Stimulated activated CD4-positive, alpha-beta T cell treated with anti-CD3 and anti-CD28 coated beads, Interleukin-2, amount 100 ng/mL, for 48 hours (primary cell): ENCODE measurements around the gene AEBP2.

ENCODE experiments used
- DNase-seq, 2 donors: peaks; one replicate each; pipeline ENCODE4 v3.0.0-alpha.2; 2020

The AEBP2 gene

DNA sequence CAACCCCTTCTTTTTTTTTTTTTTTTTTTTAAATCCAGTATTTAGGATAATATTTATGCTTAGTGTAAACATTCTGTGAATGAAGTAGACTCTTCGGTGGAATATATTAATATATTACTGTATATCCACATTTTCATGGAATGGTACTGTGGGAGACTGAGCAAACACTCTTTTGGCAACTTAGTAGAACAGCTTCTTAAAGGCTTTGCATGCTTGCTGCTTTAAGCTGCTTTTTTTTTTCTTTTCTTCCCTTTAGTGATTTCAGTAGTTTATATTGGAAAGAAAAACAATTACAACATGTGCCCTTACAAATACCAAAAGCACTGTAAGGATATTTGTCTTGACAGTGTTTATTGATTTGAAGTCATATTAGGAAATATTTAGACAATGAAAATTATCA is 78.9 kb downstream of the AEBP2 start:
- no peak for DNase-seq

DNA sequence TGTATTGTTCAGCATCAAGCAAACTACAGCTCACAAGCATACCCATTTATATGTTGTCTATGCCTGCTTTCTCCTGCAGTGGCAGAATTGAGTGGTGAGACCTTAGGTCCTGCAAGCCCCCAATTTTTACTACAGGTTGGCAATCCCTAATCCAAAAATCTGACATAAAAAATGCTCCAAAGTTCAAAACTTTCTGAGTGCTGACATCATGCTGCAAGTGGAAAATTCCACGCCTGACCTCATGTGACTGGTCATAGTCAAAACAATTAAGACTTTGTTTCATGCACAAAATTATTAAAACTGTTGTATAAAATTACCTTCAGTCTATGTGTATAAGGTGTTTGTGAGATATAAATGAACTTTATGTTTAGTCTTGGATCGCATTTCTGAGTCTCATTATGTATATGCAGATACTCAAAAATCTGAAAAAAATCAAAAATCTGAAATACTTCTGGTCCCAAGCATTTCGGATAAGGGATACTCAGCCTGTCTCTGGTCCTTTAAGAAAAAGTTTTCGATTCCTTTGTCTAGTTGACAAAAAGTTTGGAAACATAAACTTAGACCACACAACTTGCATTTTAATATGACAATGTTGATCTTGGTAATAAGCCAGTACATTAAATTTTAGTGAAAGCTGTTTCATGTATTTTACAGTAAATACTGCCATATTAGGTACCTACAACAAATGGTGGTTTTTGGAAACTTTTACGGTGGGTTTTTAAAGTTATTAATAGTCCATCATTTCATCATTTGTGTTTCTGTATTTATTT is 81.5 kb downstream of the AEBP2 start:
- DNase-seq: no peak

DNA sequence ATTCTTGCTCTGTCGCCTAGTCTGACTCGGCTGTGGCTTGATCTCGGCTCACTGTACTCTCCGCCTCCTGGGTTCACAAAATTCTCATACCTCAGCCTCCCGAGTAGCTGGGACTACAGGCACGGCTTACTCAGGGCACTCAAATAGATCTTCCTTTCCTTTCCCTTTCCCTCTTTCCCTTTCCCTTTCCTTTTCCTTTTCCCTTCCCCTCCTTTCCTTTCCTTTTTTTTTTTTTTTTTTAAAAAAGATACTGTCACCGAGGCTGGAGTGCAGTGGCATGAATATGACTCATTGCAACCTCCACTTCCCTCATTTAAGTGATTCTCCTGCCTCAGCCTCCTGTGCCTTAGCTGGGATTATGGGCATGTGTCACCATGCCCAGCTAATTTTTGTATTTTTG is 86.0 kb downstream of the AEBP2 start:
- DNase-seq: no peak

DNA sequence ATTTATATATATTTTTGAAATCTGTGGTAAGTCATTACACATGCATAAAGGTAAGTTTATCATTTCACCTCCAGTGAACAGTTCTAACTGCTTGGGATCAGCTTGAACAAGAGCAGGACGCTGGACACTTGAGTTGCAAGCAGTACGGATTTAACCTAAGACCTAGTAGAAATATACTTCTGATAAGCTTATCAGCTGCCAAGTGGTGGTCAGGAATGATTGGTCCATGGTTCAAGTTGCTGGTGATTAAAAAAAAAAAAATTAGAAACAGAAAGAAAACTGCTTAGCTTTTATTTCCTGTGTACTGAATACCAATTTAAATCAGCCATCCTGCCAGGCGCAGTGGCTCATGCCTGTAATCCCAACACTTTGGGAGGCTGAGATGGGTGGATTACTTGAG is 88.6 kb downstream of the AEBP2 start:
- DNase-seq: no peak

DNA sequence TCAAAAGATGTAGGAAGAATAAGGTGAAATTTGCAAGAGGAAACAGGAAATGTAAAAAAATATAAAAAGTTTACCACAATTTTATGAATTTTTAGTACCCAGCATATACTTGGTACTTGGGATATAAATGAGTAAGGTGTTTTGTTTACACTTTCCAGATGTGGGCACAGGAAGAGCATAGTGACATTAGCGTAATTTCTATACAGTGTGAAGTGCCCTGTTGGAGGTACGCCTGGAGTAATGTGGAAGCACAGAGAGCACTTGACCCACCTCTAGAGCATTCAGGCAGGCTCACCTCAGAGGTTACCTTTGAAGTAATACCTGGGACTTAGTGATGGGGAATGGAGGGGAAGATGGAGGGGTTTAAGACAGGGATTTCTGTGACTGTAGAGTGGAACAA is 89.5 kb downstream of the AEBP2 start:
- DNase-seq: no peak

DNA sequence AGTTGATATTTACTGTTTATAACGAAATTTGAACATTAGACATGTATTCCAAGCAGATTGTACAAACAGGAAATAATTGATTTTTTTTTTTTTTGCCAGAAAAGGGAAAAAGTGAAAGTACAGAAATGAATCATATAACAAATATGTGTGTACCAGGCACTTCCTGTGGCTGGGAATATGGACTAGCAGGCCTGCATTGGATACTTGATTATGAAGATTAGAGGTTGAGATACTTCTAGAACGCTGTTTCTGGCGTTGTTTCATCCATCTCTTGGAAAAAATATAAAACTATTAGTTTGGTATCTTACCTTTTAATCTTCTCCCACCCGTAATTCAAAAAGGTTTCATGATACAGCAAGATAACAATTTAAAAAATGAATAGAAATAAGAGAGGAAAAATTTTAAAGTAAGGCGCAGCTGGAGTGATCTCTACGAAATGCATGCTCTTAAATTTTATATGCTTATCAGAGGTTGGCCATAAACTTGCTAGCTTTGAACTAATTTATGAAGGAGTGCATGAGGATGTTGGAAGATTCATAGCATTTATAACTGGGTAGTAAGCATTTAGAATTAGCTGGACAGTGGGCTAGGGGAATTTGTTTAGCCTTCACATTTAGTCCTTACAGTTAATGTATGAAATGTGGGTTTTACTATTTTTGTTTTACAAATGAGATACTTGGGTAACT is 90.8 kb downstream of the AEBP2 start:
- DNase-seq: no peak

DNA sequence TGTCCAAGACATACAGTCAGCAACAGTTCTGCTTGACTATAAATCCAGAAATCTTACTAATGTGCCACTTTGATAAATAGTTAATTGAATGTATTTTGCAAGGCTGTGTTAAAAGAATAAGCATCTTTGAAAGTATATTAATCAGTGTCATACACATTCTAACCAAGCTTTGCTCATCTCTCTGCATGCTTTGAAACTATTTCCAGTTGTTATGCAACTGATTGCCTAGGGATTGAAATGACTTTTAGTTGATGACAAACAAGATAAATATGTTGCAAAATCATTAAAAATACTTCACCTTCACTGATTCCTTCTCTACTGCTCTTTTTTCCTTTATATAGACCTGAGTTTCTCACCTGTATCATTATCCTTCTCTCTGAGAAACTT is 91.3 kb downstream of the AEBP2 start:
- no peak for DNase-seq

DNA sequence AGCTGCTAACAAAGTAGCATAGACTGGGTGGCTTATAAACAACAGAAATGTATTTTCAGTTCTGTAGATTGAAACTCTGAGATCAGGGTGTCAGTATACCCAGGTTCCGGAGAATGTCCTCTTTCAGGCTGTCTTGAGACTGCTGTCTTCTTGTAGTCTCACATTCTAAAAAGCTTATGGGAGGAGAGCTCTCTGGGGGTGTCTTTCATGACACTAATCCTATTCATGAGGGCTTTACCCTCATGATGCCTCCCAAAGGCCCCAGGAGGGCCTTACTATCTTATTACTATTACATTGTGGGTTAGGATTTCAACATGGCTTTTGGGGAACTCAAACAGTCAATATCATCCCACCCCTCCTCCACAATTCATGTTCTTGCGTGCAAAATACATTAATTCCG is 94.3 kb downstream of the AEBP2 start:
- no peak for DNase-seq

DNA sequence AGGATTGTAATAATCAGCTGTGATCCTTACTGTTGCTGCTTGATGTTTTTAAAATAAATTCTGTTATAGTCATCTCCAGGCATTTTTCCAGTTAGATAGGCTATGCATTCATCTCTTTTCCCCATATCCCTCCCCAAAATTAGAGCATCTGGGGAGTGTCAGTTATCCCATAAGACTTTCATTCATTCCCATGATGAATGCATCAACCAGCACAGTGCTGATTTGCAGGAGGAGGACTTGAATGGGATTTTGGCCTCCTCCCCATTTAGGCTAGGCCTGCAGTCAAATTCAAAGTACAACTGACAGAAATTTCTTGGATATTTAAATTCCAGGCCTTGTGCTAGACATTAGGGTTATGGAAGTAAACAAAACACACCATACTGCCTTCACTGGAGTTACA is 99.8 kb downstream of the AEBP2 start:
- no peak for DNase-seq

DNA sequence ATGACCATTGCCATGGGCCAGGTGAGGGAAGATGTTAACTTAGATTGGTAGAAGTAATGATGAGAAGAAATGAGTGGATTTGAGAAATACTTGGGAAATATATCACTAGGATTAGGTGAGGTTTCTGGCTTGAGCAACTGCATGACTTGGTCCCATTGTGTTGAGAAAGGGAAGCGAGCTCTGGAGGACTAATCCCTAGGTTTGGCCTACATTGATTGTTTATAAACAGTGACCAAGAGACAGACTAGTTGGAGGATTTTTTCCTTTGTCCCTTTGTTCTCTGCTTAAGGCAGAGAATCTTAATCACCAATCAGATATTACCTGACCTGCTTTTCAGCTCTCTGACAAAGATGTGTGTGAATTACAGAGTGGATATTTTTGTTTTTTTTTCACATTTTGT is 100.5 kb downstream of the AEBP2 start:
- DNase-seq: no peak

DNA sequence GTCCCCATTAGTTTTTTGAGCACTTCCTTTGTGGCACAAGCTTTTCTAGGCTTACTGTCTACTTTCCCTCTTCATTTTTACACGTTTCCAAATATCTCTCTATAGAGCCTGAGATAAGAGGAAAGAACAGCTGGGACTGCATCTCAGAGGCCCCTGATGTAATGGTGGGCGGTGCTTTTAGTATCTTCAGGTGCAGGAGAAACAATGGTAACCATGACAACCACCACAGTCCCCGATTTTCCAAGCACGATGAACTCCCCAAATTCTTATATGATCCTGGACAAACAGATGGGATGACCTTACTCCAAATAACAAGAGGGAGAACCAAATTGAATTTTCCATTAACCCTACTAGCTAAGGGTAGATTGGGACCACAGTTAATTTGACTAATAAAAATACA is 103.3 kb downstream of the AEBP2 start:
- no peak for DNase-seq

DNA sequence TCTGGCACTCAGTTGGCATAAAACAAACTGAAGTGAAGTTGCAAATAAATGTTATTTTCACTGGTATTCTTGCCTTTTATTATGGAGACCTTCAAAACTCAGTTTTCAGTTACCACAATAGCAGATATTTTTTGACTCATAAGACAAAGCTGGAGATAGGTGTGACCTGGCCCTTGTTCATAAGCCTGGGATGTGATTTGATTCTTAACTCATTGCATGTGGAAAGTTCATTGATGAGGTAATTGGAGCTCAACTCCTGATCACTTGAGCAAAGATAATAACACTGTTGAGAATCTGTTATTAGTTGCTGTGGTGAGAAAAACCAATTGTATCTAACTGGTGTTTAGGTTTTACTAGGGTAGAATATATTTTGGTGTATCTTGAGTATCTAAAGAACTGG is 105.1 kb downstream of the AEBP2 start:
- no peak for DNase-seq

DNA sequence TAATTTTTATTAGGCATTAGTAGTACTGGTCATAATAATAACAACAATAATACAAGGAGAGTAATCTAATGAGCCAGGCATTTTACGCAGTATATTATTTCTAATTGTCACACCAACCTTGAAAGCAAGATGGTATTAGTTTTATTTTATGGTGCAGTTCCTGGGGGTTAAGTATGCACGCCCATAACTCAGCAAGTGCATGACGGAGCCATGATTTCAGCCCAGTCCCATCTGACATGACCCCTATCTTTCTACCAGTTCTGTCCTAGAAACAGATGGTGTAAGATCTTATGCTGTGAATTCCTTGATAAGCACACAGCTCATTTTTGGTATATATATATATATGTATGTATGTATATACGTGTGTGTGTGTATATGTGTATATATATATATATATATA is 106.0 kb downstream of the AEBP2 start:
- no peak for DNase-seq

DNA sequence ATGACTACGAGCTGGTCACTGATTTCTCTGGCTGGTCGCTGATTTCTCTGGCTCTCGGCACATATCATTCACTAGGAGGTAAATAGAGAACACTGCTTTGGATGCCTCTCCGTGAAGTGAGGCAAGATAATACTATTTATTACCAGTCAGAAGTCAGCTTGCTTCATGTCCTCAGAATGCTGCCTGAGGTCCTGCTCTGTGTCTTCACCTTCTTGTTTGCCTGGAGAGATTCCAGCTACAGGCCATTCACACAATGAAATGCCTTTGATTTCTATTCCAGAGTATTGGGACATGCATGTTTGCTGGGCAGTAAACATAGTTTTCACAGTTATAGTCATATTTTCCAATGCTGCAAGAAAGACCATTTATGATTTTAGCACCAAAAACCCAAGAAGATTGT is 106.7 kb downstream of the AEBP2 start:
- no peak for DNase-seq

DNA sequence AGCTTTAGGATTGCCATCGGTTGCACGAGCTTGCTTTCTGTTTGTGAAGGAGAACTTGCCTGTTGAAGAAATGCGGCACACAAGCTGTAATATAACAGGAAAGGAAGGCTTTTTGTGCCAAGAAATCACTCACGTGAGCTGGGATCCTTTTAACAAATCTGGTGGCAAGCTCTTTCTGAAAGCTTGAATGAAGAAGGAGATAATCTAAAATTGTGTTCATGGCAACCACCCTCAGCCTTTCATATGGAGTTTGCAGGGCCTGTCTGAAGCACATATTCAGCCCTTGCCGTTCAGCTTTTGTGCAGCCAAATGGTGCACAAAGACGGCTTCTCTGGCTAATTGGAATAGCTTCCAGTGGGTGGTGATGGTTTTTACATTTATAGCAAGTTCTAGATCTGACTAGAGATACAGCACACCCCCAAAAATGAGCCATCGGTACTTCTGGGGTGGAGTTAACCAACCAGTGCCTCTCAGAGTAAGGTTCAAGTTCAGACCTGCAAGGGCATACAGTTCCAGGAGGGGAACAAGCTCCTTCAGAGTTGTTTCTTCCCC is 107.4 kb downstream of the AEBP2 start:
- DNase-seq: no peak

DNA sequence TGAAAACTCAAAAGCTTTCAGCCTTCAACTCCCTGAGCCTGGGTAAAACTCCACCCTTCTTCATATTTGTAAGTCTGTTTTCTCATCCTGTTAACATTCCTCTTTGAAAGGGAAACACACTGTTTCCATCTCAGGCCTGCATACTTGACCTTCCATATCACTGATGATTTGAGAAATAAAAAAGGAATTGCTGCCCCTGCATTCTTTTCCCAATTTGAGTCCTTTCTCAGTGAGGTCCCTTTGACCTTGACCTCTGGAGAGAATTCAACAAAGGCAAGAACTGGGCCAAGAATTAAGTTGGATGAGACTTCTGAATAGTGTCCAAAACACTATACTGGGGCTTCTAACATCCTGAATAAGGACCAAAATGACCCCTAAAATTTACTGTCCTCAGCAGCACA is 108.0 kb downstream of the AEBP2 start:
- DNase-seq: no peak

DNA sequence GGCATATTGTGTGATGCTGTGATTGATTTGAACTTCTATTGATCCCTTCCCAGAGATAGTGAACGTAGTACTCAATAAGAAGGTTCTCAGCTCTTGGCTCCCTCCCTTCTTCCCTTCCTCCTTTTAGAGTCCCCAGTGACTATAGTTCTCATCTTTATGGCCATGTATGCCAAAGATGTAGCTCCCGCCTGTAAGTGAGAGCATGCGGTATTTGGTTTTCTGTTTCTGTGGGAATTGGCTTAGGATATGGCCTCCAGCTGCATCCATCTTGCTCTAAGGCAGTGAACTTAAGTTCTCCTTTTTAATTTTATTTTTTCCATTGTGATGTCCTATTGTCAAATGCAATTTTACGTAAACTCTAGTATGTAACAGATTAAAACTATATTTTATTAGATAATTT is 109.5 kb downstream of the AEBP2 start:
- DNase-seq: no peak

DNA sequence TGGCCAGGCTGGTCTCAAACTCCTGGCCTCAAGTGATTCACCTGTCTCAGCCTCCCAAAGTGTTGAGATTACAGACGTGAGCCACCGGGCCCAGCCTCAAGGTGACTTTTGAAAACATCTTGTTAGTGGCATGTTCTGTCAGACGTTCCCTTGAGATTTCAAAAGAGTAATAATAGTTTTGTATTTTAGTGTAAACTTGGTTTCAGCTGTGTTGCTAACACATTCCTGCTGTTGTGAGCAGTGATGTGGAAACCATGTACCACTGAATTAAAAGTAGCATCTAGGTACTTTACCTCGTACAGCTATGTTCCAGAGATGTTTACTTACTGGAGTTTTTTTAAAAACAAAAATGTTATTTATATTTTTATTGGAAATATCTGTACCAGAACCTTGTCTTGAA is 111.3 kb downstream of the AEBP2 start:
- DNase-seq: no peak

DNA sequence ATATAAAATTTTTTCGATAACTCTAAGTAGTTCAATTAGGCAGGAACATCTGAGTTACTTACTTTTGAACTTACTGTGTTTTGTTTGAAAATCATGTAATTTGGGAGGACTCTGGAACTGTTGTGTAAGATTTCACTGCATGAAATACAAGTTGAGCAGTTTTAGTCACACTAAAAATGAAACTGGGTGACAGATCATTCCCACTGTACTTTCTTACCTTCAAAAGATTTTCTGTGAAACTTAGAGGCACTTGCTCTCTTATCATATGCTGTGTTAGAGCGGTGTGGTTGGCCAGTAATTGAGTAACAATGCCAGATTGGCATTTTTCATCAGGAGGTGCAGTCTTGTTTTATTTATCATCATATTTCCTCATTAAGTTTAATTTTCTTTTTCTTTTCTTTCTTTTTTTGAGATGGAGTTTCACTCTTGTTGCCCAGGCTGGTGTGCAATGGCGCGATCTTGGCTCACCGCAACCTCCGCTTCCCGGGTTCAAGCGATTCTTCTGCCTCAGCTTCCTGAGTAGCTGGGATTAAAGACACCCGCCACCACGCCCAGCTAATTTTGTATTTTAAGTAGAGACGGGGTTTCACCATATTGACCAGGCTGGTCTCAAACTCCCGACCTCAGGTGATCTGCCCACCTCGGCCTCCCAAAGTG is 113.3 kb downstream of the AEBP2 start:
- peak in 1 of 2 donors; percentile 9 for DNase-seq

DNA sequence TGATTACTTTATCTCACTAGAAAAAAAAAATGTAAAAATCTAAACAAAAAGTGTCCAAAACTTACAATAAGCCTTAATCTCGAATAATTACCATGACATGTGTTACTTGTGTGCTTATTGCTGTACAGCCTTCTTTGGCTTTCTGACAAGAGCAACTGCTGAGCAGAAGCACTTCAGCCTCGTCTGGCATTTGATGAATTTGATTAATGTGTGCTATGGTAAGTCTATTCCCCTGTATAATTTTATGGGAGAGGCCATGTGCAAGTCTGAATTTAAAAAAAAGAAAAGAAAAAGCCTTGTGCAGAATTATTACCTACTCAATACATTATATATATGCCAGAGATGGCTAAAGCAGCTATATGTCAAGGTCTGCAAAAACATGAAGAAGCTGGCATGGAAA is 113.9 kb downstream of the AEBP2 start:
- DNase-seq: no peak

DNA sequence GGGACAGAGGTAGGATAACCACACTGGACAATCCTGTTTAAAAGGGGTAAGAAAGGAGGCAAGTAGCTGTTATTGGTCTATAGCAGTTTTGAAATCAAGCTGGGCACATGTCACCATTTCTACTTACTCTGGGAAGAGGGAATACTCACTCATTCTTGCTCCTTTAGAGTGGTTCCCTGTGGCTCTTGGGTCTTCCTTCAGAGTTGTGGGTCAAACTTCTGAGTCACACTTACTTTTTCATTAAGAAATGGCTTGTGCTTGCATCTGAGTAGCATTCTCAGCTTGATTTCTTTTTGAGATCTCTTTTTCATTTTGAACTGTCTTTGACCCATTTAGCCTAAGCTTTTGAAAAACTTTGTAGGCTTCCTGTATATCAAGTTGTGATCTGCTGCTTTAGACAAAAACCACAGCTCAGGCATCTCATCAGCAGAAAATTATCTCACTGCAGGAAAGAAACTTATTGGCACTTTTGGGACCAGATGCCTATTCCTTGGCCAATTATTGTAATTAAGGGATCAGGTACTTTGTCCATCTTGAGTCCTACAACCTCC is 122.2 kb downstream of the AEBP2 start:
- DNase-seq: no peak
